H4 (cell line): ENCODE measurements around the gene DDIT3. TPM values are rescaled to one million over a fixed set of nuclear protein-coding genes. Genes with fewer than 3 reads are reported as not detected.
"Not testable (repeated sequence)": the region's sequence is repeated elsewhere in the genome, so short reads cannot be mapped to it uniquely, and the experiment has no call there.

Experiments used
- DNase-seq: peaks from one replicate; pipeline ENCODE4 v3.0.0-alpha.2; 2015; ENCODE audit warnings: low spot score
- total RNA-seq: library from RNA; depleted of rRNA; stranded (reverse); fragments of >200 nt; shearing (Covaris generic); gene quantifications from 2 replicates; pipeline ENCODE4 v1.2.3, GENCODE V29; 2014; rRNA removed

Gene DDIT3, protein sequence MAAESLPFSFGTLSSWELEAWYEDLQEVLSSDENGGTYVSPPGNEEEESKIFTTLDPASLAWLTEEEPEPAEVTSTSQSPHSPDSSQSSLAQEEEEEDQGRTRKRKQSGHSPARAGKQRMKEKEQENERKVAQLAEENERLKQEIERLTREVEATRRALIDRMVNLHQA
- total RNA-seq, result 43.2 and 50.1 TPM in 2 replicates

DNA sequence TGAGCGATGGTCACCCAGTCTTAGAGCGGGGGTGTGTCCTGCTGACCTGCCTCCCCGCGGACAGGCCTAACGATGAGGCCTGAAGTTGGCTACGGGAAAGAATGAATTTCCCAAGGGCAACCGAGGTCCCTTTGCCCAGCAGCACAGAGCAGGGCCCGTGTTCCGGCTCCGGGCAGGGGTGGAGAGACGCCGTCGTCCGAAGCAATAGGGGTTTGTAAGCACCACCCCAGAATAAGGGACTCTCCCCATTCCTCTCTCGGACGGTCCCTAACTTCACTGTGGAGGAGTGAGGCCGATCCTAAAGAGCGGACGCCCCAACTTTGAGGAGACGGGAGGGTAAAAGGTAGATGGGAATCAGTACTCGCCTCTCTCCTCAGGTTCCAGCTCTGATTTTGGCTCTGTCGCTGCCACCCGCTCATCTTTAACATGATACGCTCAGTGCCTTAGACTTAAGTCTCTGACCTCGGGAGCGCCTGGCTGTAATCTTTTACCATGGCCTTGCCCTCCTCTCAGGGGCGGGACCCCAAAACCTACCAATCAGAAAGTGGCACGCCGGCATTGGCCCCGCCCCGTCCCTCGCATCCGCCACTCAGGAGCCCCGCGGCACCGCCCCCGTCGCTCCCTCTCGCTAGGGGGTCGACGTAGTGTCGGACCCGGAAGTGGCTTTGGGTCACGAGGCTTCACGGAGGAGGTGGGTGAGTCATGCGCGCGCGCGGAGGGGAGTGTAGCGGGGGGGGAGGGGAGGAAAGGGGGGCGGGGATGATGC, at the start of gene DDIT3:
Gene DDIT3 (minus strand): TSS at position 462 of the 766 bp plus-strand sequence. CDS start 3,108 bp downstream, outside the sequence.
- peak; percentile 95 for DNase-seq

- no peak for DNase-seq
Observed at GRCh38 chr12:57569858-57570257, 49.5 kb upstream of the DDIT3 start.

DNA sequence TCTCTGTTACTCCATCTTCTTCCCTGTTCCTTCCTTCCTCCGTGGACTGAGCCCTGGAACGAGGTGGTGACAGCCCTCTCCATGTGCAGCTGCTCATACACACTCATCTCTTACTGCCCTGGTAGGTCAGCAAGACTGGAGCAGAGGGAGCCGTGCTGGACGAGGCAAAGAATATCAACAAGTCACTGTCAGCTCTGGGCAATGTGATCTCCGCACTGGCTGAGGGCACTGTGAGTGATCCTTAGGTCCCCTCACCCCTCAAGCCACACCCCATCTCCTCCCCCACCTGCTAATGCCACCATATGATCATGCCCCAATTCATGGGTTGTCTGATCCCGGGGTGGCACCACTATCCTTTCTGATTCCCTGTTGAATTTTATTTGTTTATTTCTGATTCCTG, 48.5 kb upstream of the DDIT3 start:
- DNase-seq, result no peak

- DNase-seq, result no peak
Observed at GRCh38 chr12:57564178-57564740, 43.9 kb upstream of the DDIT3 start.

GRCh38 chr12:57563358-57563757, 43.0 kb upstream of the DDIT3 start:
- no peak for DNase-seq

- not testable (repeated sequence) for DNase-seq
Observed at GRCh38 chr12:57561117-57561516, 40.8 kb upstream of the DDIT3 start.

GRCh38 chr12:57560516-57560915, 40.2 kb upstream of the DDIT3 start:
- DNase-seq, result no peak

DNA sequence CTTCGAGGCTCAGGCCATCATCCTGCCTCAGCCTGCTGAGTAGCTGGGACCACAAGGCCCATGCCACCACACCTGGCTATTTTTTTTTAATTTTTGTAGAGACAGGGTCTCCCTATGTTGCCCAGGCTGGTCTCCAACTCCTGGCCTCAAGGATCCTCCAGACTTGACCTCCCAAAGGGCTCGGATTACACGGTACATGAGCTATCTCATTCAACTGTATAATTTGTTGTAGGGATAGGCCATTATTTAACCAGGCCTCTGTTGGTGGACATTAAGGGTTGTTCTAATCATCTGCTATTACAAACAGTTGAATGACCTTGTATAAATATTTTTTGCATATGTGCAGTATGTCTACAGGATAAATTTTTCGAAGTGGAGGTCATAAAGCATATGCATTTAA, 38.5 kb upstream of the DDIT3 start:
- DNase-seq, result no peak

- DNase-seq, result no peak
Observed at GRCh38 chr12:57554897-57555296, 34.6 kb upstream of the DDIT3 start.

- DNase-seq, result no peak
Observed at GRCh38 chr12:57554453-57554852, 34.1 kb upstream of the DDIT3 start.

DNA sequence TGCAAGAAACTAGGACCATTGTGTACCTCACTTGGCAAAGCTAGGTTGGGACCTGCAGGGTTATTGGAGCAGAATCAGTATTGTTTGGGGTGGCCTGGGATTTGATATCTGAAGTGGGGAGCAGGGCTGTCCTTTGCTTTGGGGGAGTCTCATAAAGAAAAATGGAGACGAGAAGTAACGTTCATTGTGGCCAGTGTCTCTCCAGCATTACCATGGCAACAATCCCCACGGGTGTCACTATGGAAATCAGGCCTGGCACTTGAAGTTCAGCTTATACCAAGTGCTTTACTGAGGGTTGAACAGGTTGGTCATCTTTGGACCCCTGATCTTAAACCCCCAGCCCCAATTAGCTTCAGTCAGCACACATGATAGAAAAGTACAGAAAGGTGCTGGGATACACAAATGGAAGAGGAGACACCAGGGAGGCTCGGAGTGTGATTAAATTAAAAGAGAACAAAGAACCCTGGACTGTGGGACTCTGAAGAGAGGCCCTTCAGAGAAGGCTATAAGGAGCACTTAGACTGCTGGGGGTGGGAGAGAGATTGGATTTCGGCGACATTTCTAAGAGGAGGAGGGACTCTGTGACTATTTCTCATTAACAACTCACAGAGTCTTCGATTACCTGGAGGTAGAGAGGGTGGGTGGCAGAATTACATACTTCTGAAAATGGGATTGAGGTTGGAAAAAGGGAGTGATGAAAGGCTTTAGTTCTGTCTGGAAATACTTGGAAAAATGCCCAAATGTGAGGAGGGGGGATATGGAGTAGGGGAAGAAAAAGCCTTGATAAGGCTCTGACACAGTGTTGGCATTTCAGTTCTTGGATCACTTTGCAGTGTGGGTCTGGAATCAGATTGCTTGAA, 33.3 kb upstream of the DDIT3 start:
- no peak for DNase-seq

DNA sequence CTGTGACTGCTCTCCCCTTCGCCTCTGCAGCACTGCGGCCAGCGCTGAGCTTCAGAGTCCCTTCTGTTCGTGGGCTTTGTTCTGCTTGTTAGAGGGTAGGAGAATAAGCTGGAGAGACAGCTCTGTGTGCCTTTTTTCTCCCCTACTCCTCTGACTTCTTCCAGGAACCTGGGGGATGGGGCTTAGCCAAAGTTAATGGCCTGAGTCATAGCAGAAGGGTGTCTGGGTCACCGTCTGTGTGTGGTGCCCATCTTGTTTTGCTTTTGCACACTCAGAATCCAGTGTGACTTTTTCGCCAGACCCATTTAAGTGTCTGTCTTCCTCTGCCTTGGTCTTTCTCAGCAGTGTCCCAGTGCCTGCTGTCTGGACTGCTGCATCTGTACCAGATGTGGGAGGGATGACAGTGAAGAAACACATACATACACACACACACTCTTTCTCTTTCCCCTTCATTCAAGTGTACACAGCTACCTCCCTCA, 32.6 kb upstream of the DDIT3 start:
- DNase-seq, result no peak

DNA sequence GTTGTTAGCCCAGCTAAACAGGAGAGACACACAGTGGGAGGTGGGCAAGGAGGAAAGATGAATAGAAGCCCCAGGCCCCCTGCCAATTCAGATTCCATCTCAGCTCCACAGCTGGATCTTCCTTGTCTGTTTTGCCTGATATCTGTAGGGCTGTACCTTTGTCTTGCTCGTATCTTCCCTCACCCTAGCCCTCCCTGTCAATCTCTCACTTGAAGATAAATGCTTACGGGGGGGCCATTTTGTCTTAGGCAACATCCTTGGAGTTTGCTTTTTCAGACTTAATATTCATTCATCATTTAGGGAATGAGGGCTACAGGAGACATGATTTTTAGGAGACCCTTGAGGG, 32.0 kb upstream of the DDIT3 start:
- no peak for DNase-seq

DNA sequence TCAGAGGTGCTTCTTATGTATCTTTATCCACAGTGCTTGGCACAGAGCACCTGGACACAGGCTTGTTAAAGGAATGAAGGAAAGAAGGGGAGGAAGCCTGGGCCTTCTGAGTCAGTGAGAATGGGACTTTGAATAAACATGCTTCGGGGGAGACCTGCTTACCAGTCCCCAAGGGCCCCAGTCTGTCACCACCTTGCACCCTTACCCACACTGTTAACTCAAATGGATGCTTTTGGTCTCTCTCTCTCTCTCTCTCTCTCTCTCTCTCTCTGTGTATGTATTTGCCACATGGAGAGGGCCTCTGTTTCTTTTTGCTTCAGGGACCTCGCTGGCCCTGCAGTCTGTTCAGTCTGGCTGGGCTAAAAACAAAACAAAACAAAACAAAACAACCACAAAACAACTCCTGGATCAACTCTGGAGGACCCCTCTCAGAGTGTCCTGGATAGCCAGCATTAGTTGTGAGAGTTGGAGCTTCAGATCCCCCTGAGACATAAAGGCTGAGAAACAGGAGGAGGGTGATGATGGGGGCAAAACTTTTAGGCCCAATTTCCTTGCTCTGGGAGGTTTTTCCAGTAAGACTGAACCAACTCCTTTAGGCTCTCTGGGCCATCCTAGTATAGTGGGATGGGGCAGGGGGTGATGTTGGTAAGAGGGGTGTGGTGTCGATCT, 31.5 kb upstream of the DDIT3 start:
- no peak for DNase-seq

GRCh38 chr12:57550641-57551549, 30.6 kb upstream of the DDIT3 start:
- no peak for DNase-seq

GRCh38 chr12:57549909-57550640, 29.8 kb upstream of the DDIT3 start, which contains the start of gene KIF5A:
Gene KIF5A, plus strand, starts transcription at chr12:57550044. Its CDS starts 228 bp downstream, at chr12:57550272.
- DNase-seq, result no peak

GRCh38 chr12:57549203-57549908, 29.0 kb upstream of the DDIT3 start:
- DNase-seq, result no peak

GRCh38 chr12:57548488-57548887, 28.2 kb upstream of the DDIT3 start:
- no peak for DNase-seq

- no peak for DNase-seq
Observed at GRCh38 chr12:57548013-57548315, 27.6 kb upstream of the DDIT3 start.
